Endothelial cell of umbilical vein (primary cell): ENCODE measurements around the gene NGF. TPM values are rescaled to one million over a fixed set of nuclear protein-coding genes. Genes with fewer than 3 reads are reported as not detected.

Experiments
- BruUV-seq: library from RNA; stranded (reverse); fragments of 400-500 nt; replicated peaks from 2 replicates; lab custom pipeline; 2021; lab: Mats Ljungman, UMichigan
- CTCF ChIA-PET: fragments of 300-600, 350-600 bp; sonication (Branson Sonifier 250); formaldehyde crosslinking; loops from one replicate; lab custom pipeline; 2021; ENCODE audit warnings: antibody characterized with exemption, inconsistent platforms; lab: Charles Lee
- POLR2A ChIA-PET: fragments of 300-600, 350-600 bp; sonication (Branson Sonifier 250); formaldehyde crosslinking; loops from one replicate; lab custom pipeline; 2021; ENCODE audit warnings: antibody characterized with exemption, inconsistent platforms; lab: Charles Lee
- DNase-seq: peaks from one replicate; pipeline ENCODE4 v3.0.0-alpha.2; 2011; ENCODE audit warnings: low read depth, low spot score
- FAIRE-seq: peaks from 2 replicates; lab custom pipeline; 2011; peaks lifted over from hg19 to GRCh38; lab: Jason Lieb, UNC
- H2AFZ ChIP-seq: 2 replicates; pipeline ENCODE4 v1.6.0; 2012; ENCODE audit warnings: low read depth, low read length, control low read depth, inconsistent platforms
- H3K27ac ChIP-seq: 2 replicates; pipeline ENCODE4 v1.5.1; 2011; ENCODE audit warnings: low read depth, mild to moderate bottlenecking, control low read depth, low read length, moderate library complexity; ENCODE audit not compliant: insufficient read depth
- H3K27me3 ChIP-seq, 2 experiments: 2 replicates each; pipeline versions ENCODE4 v1.6.0 to v1.6.1; 2011; ENCODE audit warnings: low read length in 2 of 2, mixed read lengths in 1 of 2; ENCODE audit not compliant: control insufficient read depth in 2 of 2, insufficient read depth in 2 of 2
- H3K36me3 ChIP-seq, 2 experiments: 2 replicates in 1 of 2; 3 replicates in 1 of 2; pipeline ENCODE4 v1.5.1; 2011; ENCODE audit warnings: low read length in 2 of 2, mild to moderate bottlenecking in 1 of 2, moderate library complexity in 1 of 2; ENCODE audit not compliant: control insufficient read depth in 2 of 2, insufficient read depth in 2 of 2; ENCODE audit errors: extremely low read depth in 1 of 2
- H3K4me1 ChIP-seq: 3 replicates; pipeline ENCODE4 v1.5.1; 2011; ENCODE audit warnings: mild to moderate bottlenecking, low read length; ENCODE audit not compliant: control insufficient read depth, insufficient read depth; ENCODE audit errors: extremely low read depth
- H3K4me2 ChIP-seq: 2 replicates; pipeline ENCODE4 v1.6.1; 2011; ENCODE audit warnings: low read length, control low read depth, mixed read lengths; ENCODE audit not compliant: insufficient read depth
- H3K4me3 ChIP-seq, 3 experiments: fragments of 200-600 bp in 1 of 3; sonication (generic), shearing (Covaris generic) in 1 of 3; replicated peaks in 1 of 3; 2 replicates each; pipeline ENCODE4 v1.5.1; 2011 to 2016; ENCODE audit warnings: control low read depth in 3 of 3, low read length in 3 of 3, mild to moderate bottlenecking in 2 of 3, inconsistent platforms in 1 of 3, low read depth in 1 of 3, moderate library complexity in 1 of 3; ENCODE audit not compliant: insufficient read depth in 1 of 3
- H3K79me2 ChIP-seq: 2 replicates; pipeline ENCODE4 v1.6.0; 2012; ENCODE audit warnings: low read length, inconsistent platforms; ENCODE audit not compliant: control insufficient read depth, insufficient read depth
- H3K9ac ChIP-seq: replicated peaks from 2 replicates; pipeline ENCODE3; 2011; ENCODE audit warnings: low read length, control low read depth; ENCODE audit not compliant: insufficient read depth; ENCODE audit errors: extremely low read depth
- H3K9me1 ChIP-seq: replicated peaks from 3 replicates; pipeline ENCODE4 v1.6.0; 2011; ENCODE audit warnings: mild to moderate bottlenecking, low read length; ENCODE audit not compliant: control insufficient read depth, insufficient read depth; ENCODE audit errors: extremely low read depth
- H3K9me3 ChIP-seq: replicated peaks from 2 replicates; pipeline ENCODE4 v1.5.1; 2012; ENCODE audit warnings: low read length, inconsistent platforms; ENCODE audit not compliant: control insufficient read depth, insufficient read depth
- H4K20me1 ChIP-seq: replicated peaks from 2 replicates; pipeline ENCODE3; 2011; ENCODE audit warnings: mild to moderate bottlenecking, low read length; ENCODE audit not compliant: control insufficient read depth, insufficient read depth; ENCODE audit errors: extremely low read depth
- CTCF ChIP-seq, 2 donors: IDR thresholded peaks; 1 replicate in 1 of 2; 2 replicates in 1 of 2; pipeline ENCODE4 v1.5.1; 2011; ENCODE audit warnings: low read length in 2 of 2, mild to moderate bottlenecking in 2 of 2, moderate library complexity in 2 of 2, control low read depth in 1 of 2, inconsistent platforms in 1 of 2, low read depth in 1 of 2; ENCODE audit not compliant: insufficient read depth in 1 of 2; ENCODE audit errors: extremely low read depth in 1 of 2
- EZH2 ChIP-seq: IDR thresholded peaks from 2 replicates; pipeline ENCODE4 v1.6.1; 2012; ENCODE audit warnings: borderline replicate concordance, low read depth, mild to moderate bottlenecking, moderate library complexity, low read length, inconsistent platforms; ENCODE audit not compliant: severe bottlenecking
- FOS ChIP-seq: IDR thresholded peaks from 2 replicates; pipeline ENCODE4 v1.6.1; 2011; ENCODE audit warnings: mild to moderate bottlenecking, low read length, moderate library complexity, borderline replicate concordance; ENCODE audit not compliant: insufficient read depth
- GATA2 ChIP-seq: IDR thresholded peaks from 2 replicates; pipeline ENCODE4 v1.7.0; 2011; ENCODE audit warnings: low read depth, mild to moderate bottlenecking, moderate library complexity, mixed read lengths, low read length; ENCODE audit not compliant: insufficient read length, insufficient read depth
- JUN ChIP-seq: IDR thresholded peaks from 2 replicates; pipeline ENCODE4 v1.6.1; 2011; ENCODE audit warnings: borderline replicate concordance, low read depth; ENCODE audit not compliant: insufficient read length, insufficient read depth
- MAX ChIP-seq: IDR thresholded peaks from 2 replicates; pipeline ENCODE4 v1.6.1; 2011; ENCODE audit not compliant: insufficient read depth, insufficient read length
- MYC ChIP-seq: IDR thresholded peaks from one replicate; pipeline ENCODE4 v1.6.1; 2011; ENCODE audit warnings: mild to moderate bottlenecking, low read depth, low read length
- POLR2A ChIP-seq: IDR thresholded peaks from 2 replicates; pipeline ENCODE4 v1.6.1; 2012; ENCODE audit warnings: low read depth, mild to moderate bottlenecking, control low read depth, low read length
- POLR2AphosphoS5 ChIP-seq: IDR thresholded peaks from 2 replicates; pipeline ENCODE4 v1.6.1; 2012; ENCODE audit warnings: low read depth, mild to moderate bottlenecking, control low read depth, low read length, moderate library complexity; ENCODE audit not compliant: insufficient read depth
- dilution Hi-C: fragments of 300-500 bp; cut with MboI; formaldehyde crosslinking; loops from one replicate; pipeline ENCODE4 v1.15.0; 2019; ENCODE audit warnings: low sequenced_read_pairs; ENCODE audit not compliant: extremely low pct_ligation_motif_present
- intact Hi-C: fragments of 100-400 bp; cut with micrococcal nuclease; formaldehyde crosslinking; loops from one replicate; pipeline ENCODE4 v1.10.0; 2022
- polyA plus RNA-seq, 4 experiments: library from polyadenylated mRNA; depleted of rRNA in 3 of 4; stranded (reverse) in 3 of 4; unstranded in 1 of 4; fragments of >200 nt; gene quantifications; 2 replicates each; pipeline versions ENCODE4 v1.2.1 to v1.2.3, GENCODE V29; 2011 to 2012; ENCODE audit warnings: missing spikeins in 1 of 4
- total RNA-seq: library from RNA; stranded (reverse); gene quantifications from 2 replicates; pipeline ENCODE4 v1.2.3, GENCODE V29; 2021

NGF gene
- total and polyA plus RNA-seq, 2 donors (not counting 3 experiments of a cell fraction or from before 2014, with no cell fraction given): not detected

GRCh38 chr1:115311474-115311989, 26.5 kb downstream of the NGF start:
- Histone ChIP-seq H3K9me1 (no peaks in the 10 kb centered on the region), H3K27ac (no peak overlapping the region), H3K9me3 (no peaks in the 10 kb centered on the region), H3K4me2 (no peak overlapping the region), H4K20me1 (no peaks in the 10 kb centered on the region), H3K79me2 (no peaks in the 10 kb centered on the region), H3K4me1 (no peaks in the 10 kb centered on the region), H3K36me3 (no peaks in the 10 kb centered on the region), H2AFZ (no peak overlapping the region), H3K9ac (no peak overlapping the region), H3K4me3 (no peak overlapping the region), H3K27me3 (peaks cover 0 to 4% of the 10 kb centered on the region in 2 experiments)
- dilution Hi-C loops: no loop called here
- ChIA-PET CTCF (no interaction called here), POLR2A (no interaction called here)
- BruUV-seq: no TSS peak
- FAIRE-seq (no peak), DNase-seq (no peak)
- intact Hi-C loops: no loop called here
- no peak for TF ChIP-seq MYC
- TF ChIP-seq CTCF (IDR thresholded peaks at IDR 0.05; ENCODE audit: extremely low read depth in 1 of 2, insufficient read depth in 1 of 2, low read depth in 1 of 2, low read length in 2 of 2): no peak
- TF ChIP-seq FOS: no peak
- no peak for TF ChIP-seq JUN
- no peak for TF ChIP-seq POLR2A
- no peak for TF ChIP-seq GATA2
- TF ChIP-seq POLR2AphosphoS5: no peak
- no peak for TF ChIP-seq EZH2
- TF ChIP-seq MAX: no peak
